ENCODE data around the gene GUCY1A2.

- no peak for TF ChIP-seq EP300 (IDR thresholded peaks at IDR 0.05)
- TF ChIP-seq CTCF (IDR thresholded peaks at IDR 0.05), result no peak
- no peak for TF ChIP-seq POLR2A (IDR thresholded peaks at IDR 0.05)
Observed at GRCh38 chr11:106813806-106814205, 204.5 kb downstream of the GUCY1A2 start.
